ENCODE data around the gene WNK2. TPM values are rescaled to one million over a fixed set of nuclear protein-coding genes. Genes with fewer than 3 reads are reported as not detected.

The WNK2 gene
- total RNA-seq, 1 donor from 2014 or later: 1.0 TPM

DNA sequence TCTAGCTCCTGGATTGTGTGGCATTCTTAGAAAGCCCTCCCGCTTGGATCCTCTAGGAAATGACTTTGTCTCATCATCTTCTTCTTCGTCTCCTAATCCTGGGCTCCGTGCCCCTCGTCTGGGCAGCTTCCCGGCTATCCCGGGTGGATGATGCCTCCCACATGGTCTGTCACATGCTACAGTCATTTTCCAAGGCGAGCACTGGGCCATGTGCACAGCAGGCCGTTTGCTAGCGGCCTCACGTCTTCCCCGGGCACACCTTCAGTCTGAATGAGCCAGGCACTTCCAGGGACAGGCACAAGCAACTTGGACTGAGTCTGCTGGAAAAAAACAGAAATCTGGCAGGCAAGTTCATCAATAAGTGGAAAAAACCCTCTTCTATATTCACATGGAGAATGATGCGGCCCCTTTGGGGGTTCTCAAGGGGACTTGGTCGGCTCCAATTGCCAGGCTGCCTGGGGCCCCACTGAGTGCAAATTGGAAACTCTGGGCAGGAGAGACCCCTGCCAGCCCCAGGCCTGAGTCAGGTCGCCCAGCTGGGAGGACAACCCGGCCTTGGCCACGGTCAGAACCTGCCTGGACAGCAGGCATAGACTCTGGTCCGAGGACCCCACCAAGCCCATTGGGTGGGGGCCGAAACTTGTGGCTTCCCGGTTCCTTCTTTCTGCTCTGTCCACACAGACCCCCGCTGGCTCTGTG is 11.1 kb upstream of the WNK2 start:
- no peak overlapping the region for H3K4me3 ChIP-seq (ENCODE audit: low read depth, low read length)
- TF ChIP-seq, protein P1, sequence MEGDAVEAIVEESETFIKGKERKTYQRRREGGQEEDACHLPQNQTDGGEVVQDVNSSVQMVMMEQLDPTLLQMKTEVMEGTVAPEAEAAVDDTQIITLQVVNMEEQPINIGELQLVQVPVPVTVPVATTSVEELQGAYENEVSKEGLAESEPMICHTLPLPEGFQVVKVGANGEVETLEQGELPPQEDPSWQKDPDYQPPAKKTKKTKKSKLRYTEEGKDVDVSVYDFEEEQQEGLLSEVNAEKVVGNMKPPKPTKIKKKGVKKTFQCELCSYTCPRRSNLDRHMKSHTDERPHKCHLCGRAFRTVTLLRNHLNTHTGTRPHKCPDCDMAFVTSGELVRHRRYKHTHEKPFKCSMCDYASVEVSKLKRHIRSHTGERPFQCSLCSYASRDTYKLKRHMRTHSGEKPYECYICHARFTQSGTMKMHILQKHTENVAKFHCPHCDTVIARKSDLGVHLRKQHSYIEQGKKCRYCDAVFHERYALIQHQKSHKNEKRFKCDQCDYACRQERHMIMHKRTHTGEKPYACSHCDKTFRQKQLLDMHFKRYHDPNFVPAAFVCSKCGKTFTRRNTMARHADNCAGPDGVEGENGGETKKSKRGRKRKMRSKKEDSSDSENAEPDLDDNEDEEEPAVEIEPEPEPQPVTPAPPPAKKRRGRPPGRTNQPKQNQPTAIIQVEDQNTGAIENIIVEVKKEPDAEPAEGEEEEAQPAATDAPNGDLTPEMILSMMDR (conservative IDR thresholded peaks at IDR 0.05; ENCODE audit: low read depth, low read length): no peak
- no peak for DNase-seq (ENCODE audit: low read depth)

GRCh38 chr9:93173365-93174051 is 10.4 kb upstream of the WNK2 start:
- TF ChIP-seq, protein P1 (conservative IDR thresholded peaks at IDR 0.05; ENCODE audit: low read depth, low read length): no peak
- DNase-seq (ENCODE audit: low read depth): no peak
- no peak overlapping the region for H3K4me3 ChIP-seq (ENCODE audit: low read depth, low read length)

DNA sequence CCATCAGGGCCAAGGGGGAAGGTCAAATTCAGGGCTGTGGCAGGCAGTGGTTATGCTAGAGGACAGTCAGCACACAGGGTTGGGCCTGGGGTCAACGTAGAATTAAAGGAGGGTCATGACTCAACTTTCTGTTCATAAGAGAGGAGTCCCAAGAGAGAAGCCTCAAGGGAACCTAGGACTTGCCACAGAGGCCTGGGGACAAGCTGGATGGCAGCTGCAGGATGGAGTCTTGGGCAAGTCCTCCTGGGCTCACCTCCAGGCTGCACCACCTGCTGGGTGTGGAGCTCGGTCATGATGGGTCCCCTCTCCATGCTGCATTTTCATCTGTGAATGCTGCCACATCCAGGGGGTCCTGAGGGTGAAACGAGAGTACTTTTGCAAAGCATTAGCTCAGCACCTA is 9.0 kb upstream of the WNK2 start:
- DNase-seq (ENCODE audit: low read depth): no peak
- no peak overlapping the region for H3K4me3 ChIP-seq (ENCODE audit: low read depth, low read length)
- TF ChIP-seq, protein P1 (conservative IDR thresholded peaks at IDR 0.05; ENCODE audit: low read depth, low read length): no peak

- TF ChIP-seq, protein P1 (conservative IDR thresholded peaks at IDR 0.05; ENCODE audit: low read depth, low read length): no peak
- H3K4me3 ChIP-seq (ENCODE audit: low read depth, low read length): no peak overlapping the region
- DNase-seq (ENCODE audit: low read depth): no peak
Observed at GRCh38 chr9:93177676-93178075, 6.3 kb upstream of the WNK2 start.

GRCh38 chr9:93178851-93179786 is 4.8 kb upstream of the WNK2 start:
- TF ChIP-seq, protein P1 (conservative IDR thresholded peaks at IDR 0.05; ENCODE audit: low read depth, low read length): no peak
- DNase-seq (ENCODE audit: low read depth): no peak
- no peak overlapping the region for H3K4me3 ChIP-seq (ENCODE audit: low read depth, low read length)

DNA sequence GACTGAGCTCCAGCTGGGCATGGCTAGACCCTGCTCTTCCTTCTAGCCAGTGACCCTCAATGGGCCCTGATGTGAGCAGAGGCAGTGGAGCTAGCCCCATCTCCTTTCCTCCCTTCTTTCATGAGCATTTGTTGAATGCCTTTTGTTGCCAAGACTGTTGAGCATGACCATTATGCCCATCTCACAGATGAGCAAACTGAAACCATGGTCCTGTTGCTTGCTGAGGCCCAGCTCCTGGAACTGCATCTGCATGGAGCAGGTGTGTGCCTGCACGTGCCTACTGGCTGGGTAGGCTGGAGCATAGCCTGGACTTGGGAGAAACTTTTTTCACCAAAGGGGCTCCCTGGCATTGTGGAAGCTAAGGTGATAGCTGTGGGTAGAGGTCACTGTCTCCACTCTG is 3.0 kb upstream of the WNK2 start:
- no peak overlapping the region for H3K4me3 ChIP-seq (ENCODE audit: low read depth, low read length)
- no peak for DNase-seq (ENCODE audit: low read depth)
- TF ChIP-seq, protein P1 (conservative IDR thresholded peaks at IDR 0.05; ENCODE audit: low read depth, low read length): no peak
